ENCODE data around the gene CPEB3.
"Not testable (repeated sequence)": the region's sequence is repeated elsewhere in the genome, so short reads cannot be mapped to it uniquely, and the experiment has no call there.

GRCh38 chr10:92329927-92330326 is 39.0 kb upstream of the CPEB3 start:
- TF ChIP-seq POLR2A, CTCF (IDR thresholded peaks at IDR 0.05): not testable (repeated sequence)

Measured in testis (tissue), 2 donors.